Liver (tissue), 3 donors: ENCODE results near the gene USH2A.

Source experiments
- CTCF ChIP-seq: fragments of 150-350 bp; IDR thresholded peaks from 2 replicates; pipeline ENCODE4 v1.5.1; 2017; ENCODE audit warnings: improper control_type of control experiment, low read depth, low read length; ENCODE audit not compliant: missing input control
- FOXA1 ChIP-seq: IDR thresholded peaks from 2 replicates; pipeline ENCODE4 v1.6.1; 2016; ENCODE audit warnings: antibody characterized with exemption
- GABPA ChIP-seq, 2 donors: IDR thresholded peaks in 1 of 2; conservative IDR thresholded peaks in 1 of 2; 2 replicates each; pipeline ENCODE4 v1.6.1; 2016; ENCODE audit warnings: antibody characterized with exemption in 2 of 2, mild to moderate bottlenecking in 1 of 2, moderate library complexity in 1 of 2
- HNF4A ChIP-seq, 2 donors: conservative IDR thresholded peaks; 2 replicates each; pipeline ENCODE4 v1.6.1; 2016; ENCODE audit warnings: antibody characterized with exemption in 2 of 2, mild to moderate bottlenecking in 2 of 2
- JUND ChIP-seq, 2 donors: IDR thresholded peaks; 2 replicates each; pipeline ENCODE4 v1.6.1; 2016; ENCODE audit warnings: antibody characterized with exemption in 2 of 2
- MAX ChIP-seq: IDR thresholded peaks from 2 replicates; pipeline ENCODE4 v1.6.1; 2016; ENCODE audit warnings: antibody characterized with exemption
- RAD21 ChIP-seq, 2 donors: IDR thresholded peaks; 2 replicates each; pipeline ENCODE4 v1.6.1; 2016; ENCODE audit warnings: antibody characterized with exemption in 2 of 2, mild to moderate bottlenecking in 2 of 2
- REST ChIP-seq: IDR thresholded peaks from 2 replicates; pipeline ENCODE4 v1.6.1; 2016; ENCODE audit warnings: antibody characterized with exemption, mild to moderate bottlenecking
- ZBTB33 ChIP-seq: IDR thresholded peaks from 2 replicates; pipeline ENCODE4 v1.6.1; 2016; ENCODE audit warnings: antibody characterized with exemption
- donor health status: healthy.
- donor health status: healthy.

GRCh38 chr1:215830226-215830810 is 592.9 kb downstream of the USH2A start:
- TF ChIP-seq CTCF = no peak
- no peak for TF ChIP-seq RAD21 (IDR thresholded peaks at IDR 0.05)
- TF ChIP-seq ZBTB33 = no peak
- TF ChIP-seq REST = no peak
- TF ChIP-seq HNF4A (conservative IDR thresholded peaks at IDR 0.05) = no peak
- TF ChIP-seq MAX = no peak
- TF ChIP-seq JUND (IDR thresholded peaks at IDR 0.05) = no peak
- TF ChIP-seq GABPA (IDR thresholded peaks at IDR 0.05 in 1 of 2, conservative IDR thresholded peaks at IDR 0.05 in 1 of 2) = no peak
- TF ChIP-seq FOXA1 = no peak
